SK-N-MC (cell line): Measurements from ENCODE around the gene FAM53B.

Experiments
- DNase-seq: peaks from one replicate; pipeline ENCODE4 v3.0.0-alpha.2; 2011; ENCODE audit warnings: low read depth, low spot score
- H3K27ac ChIP-seq: fragments of 200-600 bp; sonication (generic); 2 replicates; pipeline ENCODE4 v1.5.1; 2016; ENCODE audit warnings: mixed run types
- H3K36me3 ChIP-seq: fragments of 200-600 bp; sonication (generic); 2 replicates; pipeline ENCODE4 v1.6.1; 2017; ENCODE audit warnings: antibody characterized with exemption, low read length, mixed read lengths; ENCODE audit not compliant: insufficient read depth
- H3K4me3 ChIP-seq: fragments of 200-600 bp; sonication (generic); 2 replicates; pipeline ENCODE4 v1.5.1; 2016
- H3K9ac ChIP-seq: fragments of 200-600 bp; sonication (generic); 2 replicates; pipeline ENCODE4 v1.8.0; 2017; ENCODE audit warnings: mixed run types, mixed read lengths; ENCODE audit not compliant: insufficient read length
- H3K9me3 ChIP-seq: fragments of 200-600 bp; sonication (generic); 2 replicates; pipeline ENCODE4 v1.6.1; 2017; ENCODE audit warnings: low read depth, mild to moderate bottlenecking, antibody characterized with exemption, low read length, moderate library complexity, mixed read lengths
- EZH2 ChIP-seq: fragments of 200-600 bp; sonication (generic); IDR thresholded peaks from one replicate; pipeline ENCODE4 v1.6.1; 2017; ENCODE audit warnings: antibody characterized with exemption
- FOXP2 ChIP-seq: optimal IDR thresholded peaks from 2 replicates; pipeline ENCODE3; 2011; ENCODE audit warnings: mild to moderate bottlenecking, moderate library complexity; ENCODE audit not compliant: insufficient read depth; ENCODE audit errors: extremely low read length, control extremely low read depth
- POLR2AphosphoS5 ChIP-seq: IDR thresholded peaks from 2 replicates; pipeline ENCODE4 v1.6.1; 2012; ENCODE audit warnings: mild to moderate bottlenecking, low read depth, low read length, borderline replicate concordance

FAM53B gene

GRCh38 chr10:124624006-124624405 lies 120.2 kb downstream of the FAM53B start:
- H3K4me3 ChIP-seq = no peak overlapping the region
- H3K9ac ChIP-seq = no peak overlapping the region
- no peak overlapping the region for H3K27ac ChIP-seq
- H3K9me3 ChIP-seq = no peaks in the 10 kb centered on the region
- no peaks in the 10 kb centered on the region for H3K36me3 ChIP-seq
- no peak for DNase-seq
- TF ChIP-seq FOXP2 = no peak
- TF ChIP-seq EZH2 = no peak
- no peak for TF ChIP-seq POLR2AphosphoS5

GRCh38 chr10:124622866-124623536 lies 121.2 kb downstream of the FAM53B start:
- no peaks in the 10 kb centered on the region for H3K9me3 ChIP-seq
- DNase-seq = no peak
- H3K36me3 ChIP-seq = no peaks in the 10 kb centered on the region
- H3K4me3 ChIP-seq = no peak overlapping the region
- no peak overlapping the region for H3K9ac ChIP-seq
- no peak overlapping the region for H3K27ac ChIP-seq
- TF ChIP-seq FOXP2 = no peak
- no peak for TF ChIP-seq POLR2AphosphoS5
- no peak for TF ChIP-seq EZH2

GRCh38 chr10:124622158-124622557 lies 122.0 kb downstream of the FAM53B start:
- no peak for DNase-seq
- H3K9ac ChIP-seq = no peak overlapping the region
- H3K27ac ChIP-seq = no peak overlapping the region
- no peaks in the 10 kb centered on the region for H3K9me3 ChIP-seq
- TF ChIP-seq FOXP2 (no peak), POLR2AphosphoS5 (no peak), EZH2 (no peak)
- no peaks in the 10 kb centered on the region for H3K36me3 ChIP-seq
- no peak overlapping the region for H3K4me3 ChIP-seq

GRCh38 chr10:124621637-124622036 lies 122.5 kb downstream of the FAM53B start:
- no peak overlapping the region for H3K9ac ChIP-seq
- no peaks in the 10 kb centered on the region for H3K36me3 ChIP-seq
- no peak overlapping the region for H3K27ac ChIP-seq
- DNase-seq = no peak
- H3K9me3 ChIP-seq = no peaks in the 10 kb centered on the region
- H3K4me3 ChIP-seq = no peak overlapping the region
- TF ChIP-seq FOXP2 (no peak), EZH2 (no peak), POLR2AphosphoS5 (no peak)

GRCh38 chr10:124619802-124620490 lies 124.2 kb downstream of the FAM53B start:
- H3K4me3 ChIP-seq = no peak overlapping the region
- H3K27ac ChIP-seq = no peak overlapping the region
- TF ChIP-seq FOXP2 (no peak), POLR2AphosphoS5 (no peak), EZH2 (no peak)
- DNase-seq = no peak
- no peak overlapping the region for H3K9ac ChIP-seq
- H3K36me3 ChIP-seq = no peaks in the 10 kb centered on the region
- H3K9me3 ChIP-seq = no peaks in the 10 kb centered on the region

- no peak overlapping the region for H3K4me3 ChIP-seq
- no peak overlapping the region for H3K27ac ChIP-seq
- H3K9me3 ChIP-seq = no peaks in the 10 kb centered on the region
- no peak for TF ChIP-seq EZH2
- TF ChIP-seq FOXP2 = no peak
- TF ChIP-seq POLR2AphosphoS5 = no peak
- no peaks in the 10 kb centered on the region for H3K36me3 ChIP-seq
- H3K9ac ChIP-seq = no peak overlapping the region
- no peak for DNase-seq
Measured at GRCh38 chr10:124619195-124619594, 125.0 kb downstream of the FAM53B start.

GRCh38 chr10:124618470-124619073 lies 125.6 kb downstream of the FAM53B start:
- no peak overlapping the region for H3K4me3 ChIP-seq
- no peak overlapping the region for H3K27ac ChIP-seq
- no peak overlapping the region for H3K9ac ChIP-seq
- H3K9me3 ChIP-seq = no peaks in the 10 kb centered on the region
- DNase-seq = no peak
- no peak for TF ChIP-seq FOXP2
- TF ChIP-seq POLR2AphosphoS5 = no peak
- TF ChIP-seq EZH2 = no peak
- no peaks in the 10 kb centered on the region for H3K36me3 ChIP-seq

GRCh38 chr10:124616836-124617130 lies 127.4 kb downstream of the FAM53B start:
- no peak overlapping the region for H3K4me3 ChIP-seq
- no peak overlapping the region for H3K9ac ChIP-seq
- H3K36me3 ChIP-seq = no peaks in the 10 kb centered on the region
- TF ChIP-seq EZH2 = no peak
- no peak for TF ChIP-seq POLR2AphosphoS5
- no peak for TF ChIP-seq FOXP2
- no peaks in the 10 kb centered on the region for H3K9me3 ChIP-seq
- H3K27ac ChIP-seq = no peak overlapping the region
- DNase-seq = no peak
